GM18517 (cell line): ENCODE results near the gene ELL2.
"Not testable (repeated sequence)": the region's sequence is repeated elsewhere in the genome, so short reads cannot be mapped to it uniquely, and the experiment has no call there.

ENCODE experiments used
- ATAC-seq: cut with Tn5 transposase; IDR thresholded peaks from one replicate; pipeline ENCODE4 v1.9.1; 2021; ENCODE audit warnings: mild to moderate bottlenecking, moderate library complexity; ENCODE audit not compliant: unreplicated experiment

ELL2 gene

DNA sequence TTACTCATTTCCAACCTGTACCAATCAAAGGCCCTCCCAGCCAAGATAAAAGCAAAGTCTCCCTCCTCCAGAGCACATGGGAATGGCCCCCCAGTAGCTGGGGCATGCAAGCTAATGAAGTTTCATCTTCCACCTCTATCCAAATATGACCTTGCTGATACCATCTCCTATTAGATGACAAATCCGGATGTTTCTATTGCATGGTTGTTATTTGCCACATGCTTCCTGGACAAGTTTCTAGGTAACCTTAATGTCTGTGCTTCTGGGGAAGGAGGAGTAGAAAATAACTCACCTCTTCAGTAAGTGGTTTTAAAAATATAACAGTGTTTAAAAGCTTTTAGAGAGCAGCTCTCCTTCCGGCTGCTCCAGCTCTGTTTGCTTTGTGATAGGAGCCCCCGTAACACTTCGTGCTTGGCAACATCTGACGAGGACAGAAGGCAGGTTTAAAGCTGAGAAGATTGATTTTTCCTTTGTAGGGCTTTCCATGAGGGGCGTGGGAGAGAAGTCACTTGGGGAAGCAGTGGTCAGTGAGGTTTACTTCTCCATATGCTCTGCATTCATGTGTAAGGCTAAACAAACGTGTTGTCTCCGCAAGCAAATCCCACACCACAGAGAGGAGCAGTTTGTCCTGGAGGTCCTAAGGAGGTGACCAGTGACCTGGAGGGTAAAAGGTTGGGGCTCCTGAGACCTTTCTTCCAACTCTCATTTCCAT is 98.8 kb downstream of the ELL2 start:
- no peak for ATAC-seq

DNA sequence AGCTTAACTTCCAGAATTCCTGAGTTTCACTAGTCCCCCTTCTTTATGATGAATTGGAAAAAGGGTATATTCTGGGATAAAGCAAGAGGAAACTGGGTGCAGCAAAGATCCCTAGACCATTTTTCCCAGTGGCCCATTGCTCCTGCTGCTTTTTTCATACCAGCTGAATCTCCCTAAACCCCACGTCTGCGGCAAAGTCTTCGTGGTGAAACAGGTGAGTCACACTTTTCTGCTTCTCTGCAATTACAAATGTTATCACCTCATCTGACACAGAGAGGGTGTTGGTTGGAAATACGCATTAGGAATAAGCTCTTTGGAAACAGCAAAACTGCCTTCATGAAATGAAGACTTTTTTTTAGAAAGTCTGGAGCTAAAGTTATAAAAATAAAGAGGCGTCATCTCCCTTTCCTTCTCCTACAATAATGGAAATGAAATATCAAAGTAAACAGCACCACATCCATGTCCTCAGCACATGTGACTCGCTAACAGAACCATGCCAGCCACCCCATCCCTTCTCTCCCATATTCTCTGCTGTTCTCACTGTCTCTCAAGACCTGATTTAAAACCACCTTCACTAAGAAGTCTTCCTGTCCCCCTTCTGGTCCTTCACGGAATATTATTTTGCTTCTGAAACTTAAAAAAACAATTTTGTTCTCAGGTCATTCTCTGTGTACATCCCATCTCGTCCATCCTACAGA is 99.6 kb downstream of the ELL2 start:
- ATAC-seq, result no peak

- no peak for ATAC-seq
Observed at GRCh38 chr5:95861221-95861863, 100.3 kb downstream of the ELL2 start.

GRCh38 chr5:95859661-95860060 is 102.0 kb downstream of the ELL2 start:
- no peak for ATAC-seq

- peak; percentile 87 for ATAC-seq
Observed at GRCh38 chr5:95858661-95859595, 102.7 kb downstream of the ELL2 start.

- ATAC-seq, result no peak
Observed at GRCh38 chr5:95858023-95858461, 103.6 kb downstream of the ELL2 start.

GRCh38 chr5:95857185-95857945 is 104.3 kb downstream of the ELL2 start:
- no peak for ATAC-seq

- no peak for ATAC-seq
Observed at GRCh38 chr5:95856501-95856981, 105.1 kb downstream of the ELL2 start.

DNA sequence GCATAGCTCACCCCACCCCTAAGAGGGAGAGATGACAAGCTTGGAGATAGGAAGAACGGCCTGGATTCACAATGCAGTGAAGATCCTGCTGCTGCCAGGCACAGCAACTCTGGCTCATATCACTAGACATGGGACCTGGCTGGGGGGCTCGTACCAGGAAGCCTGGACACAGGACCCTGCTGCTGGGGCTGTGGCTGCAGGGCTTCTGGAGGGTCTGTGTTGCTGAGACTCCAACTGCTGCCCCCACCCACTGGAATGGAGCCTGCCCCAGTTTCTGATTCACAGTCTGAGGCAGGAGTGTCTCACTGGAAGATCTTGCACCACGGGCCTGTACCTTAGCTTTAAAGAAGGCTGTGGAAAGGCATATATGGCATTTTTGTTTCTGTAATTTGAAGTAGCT is 108.2 kb downstream of the ELL2 start:
- no peak for ATAC-seq

DNA sequence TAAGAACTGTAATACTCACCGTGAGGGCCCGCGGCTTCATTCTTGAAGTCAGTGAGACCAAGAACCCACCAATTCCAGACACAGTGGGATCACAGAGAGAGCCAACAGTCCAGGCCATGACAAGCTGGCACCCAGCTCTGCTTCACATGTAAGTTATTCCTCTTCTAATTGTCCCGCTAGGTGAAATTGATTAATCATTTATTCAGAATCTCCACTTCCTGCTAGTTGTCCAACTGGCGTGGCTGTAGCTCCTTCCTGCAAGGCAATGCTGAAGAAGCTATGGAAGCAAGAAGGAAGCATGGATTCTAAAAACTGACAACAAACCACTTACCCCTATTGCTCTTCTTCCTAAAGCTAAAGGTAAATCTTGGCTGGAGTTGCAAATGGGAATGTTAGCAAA is 109.1 kb downstream of the ELL2 start:
- no peak for ATAC-seq

GRCh38 chr5:95851141-95851540 is 110.5 kb downstream of the ELL2 start:
- not testable (repeated sequence) for ATAC-seq

GRCh38 chr5:95850391-95850894 is 111.2 kb downstream of the ELL2 start:
- ATAC-seq, result no peak

DNA sequence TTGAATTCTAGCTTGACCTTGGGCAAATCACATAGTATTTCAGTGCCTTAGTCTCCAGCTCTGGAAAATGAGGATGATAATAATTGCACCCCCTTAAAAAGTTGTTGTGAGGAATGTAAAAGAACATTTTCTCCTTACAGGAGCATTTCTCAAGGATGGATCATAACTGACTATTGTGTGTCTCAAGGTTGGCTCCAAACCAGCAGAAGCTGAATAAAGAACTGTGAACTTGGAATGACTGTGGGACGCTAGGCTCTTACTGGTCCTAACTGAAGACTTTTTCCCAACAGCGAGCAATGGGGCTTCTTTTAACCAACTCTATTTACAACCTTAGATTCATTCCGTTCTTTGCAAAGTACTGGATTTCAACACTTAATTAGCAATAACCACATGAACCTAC is 113.0 kb downstream of the ELL2 start:
- no peak for ATAC-seq

GRCh38 chr5:95847261-95847592 is 114.4 kb downstream of the ELL2 start:
- no peak for ATAC-seq

DNA sequence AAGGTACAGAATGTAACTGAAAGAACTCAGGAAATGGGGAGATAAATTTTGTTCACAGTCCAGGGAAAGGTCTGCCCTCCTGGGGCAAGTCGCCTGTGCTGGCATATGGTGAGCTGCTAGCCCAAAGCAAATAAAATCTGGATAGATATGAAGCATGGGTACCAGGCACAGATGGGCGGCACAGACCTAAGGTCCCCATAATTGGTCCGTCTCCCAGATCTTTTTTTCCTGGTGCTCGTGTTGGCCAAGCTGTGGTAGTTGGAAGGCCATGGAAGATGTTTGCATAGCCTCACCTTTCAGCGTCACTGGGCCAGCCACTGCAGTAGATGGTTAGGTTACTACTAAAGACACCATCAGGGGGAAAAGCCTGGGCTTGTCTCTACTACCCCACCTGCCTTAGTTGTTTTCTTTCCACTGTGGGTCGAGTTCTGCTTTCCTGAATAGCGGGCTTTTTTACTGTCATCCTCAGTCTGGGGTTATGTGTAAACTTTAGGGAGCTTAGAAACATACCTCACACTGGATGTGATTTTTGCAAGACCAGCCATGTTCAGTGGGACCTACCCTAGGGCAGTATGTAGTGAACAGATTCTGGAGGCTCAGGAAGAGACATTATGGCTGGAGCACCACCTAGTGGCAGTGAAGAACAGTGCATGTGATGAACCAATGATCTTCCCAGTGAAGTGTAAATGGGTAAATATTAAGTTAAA is 114.9 kb downstream of the ELL2 start:
- peak; percentile 72 for ATAC-seq

GRCh38 chr5:95845391-95845790 is 116.3 kb downstream of the ELL2 start:
- no peak for ATAC-seq

- ATAC-seq, result no peak
Observed at GRCh38 chr5:95843733-95844223, 117.9 kb downstream of the ELL2 start.

GRCh38 chr5:95842854-95843544 is 118.7 kb downstream of the ELL2 start:
- ATAC-seq, result peak; percentile 85
